GM12872 (cell line): ENCODE data around the gene TFEB.

Experiments
- CTCF ChIP-seq: IDR thresholded peaks from 3 replicates; pipeline ENCODE4 v1.5.1; 2011; ENCODE audit warnings: low read depth, mild to moderate bottlenecking, low read length, moderate library complexity; ENCODE audit not compliant: insufficient read depth

Gene TFEB

GRCh38 chr6:41722969-41723529 is 12.4 kb downstream of the TFEB start:
- no peak for TF ChIP-seq CTCF

DNA sequence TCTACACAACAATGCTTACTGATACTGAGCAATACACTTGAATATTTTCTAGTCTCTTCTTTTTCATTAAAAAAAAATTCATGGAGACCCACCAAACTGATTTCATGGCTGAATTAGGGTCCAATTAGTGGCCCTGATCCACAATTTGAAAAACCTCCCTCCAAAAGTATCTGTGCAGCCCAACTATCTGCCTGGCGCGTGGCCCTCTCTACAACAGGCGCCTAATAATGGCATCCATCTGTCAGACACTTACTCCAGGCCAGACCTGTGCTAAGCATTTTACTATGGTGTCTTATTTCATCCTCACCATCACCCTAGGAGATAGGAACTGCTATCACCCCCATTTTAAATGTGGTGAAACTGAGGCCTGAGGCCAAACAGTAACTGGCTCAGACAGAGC is 14.0 kb downstream of the TFEB start:
- TF ChIP-seq CTCF, result no peak

DNA sequence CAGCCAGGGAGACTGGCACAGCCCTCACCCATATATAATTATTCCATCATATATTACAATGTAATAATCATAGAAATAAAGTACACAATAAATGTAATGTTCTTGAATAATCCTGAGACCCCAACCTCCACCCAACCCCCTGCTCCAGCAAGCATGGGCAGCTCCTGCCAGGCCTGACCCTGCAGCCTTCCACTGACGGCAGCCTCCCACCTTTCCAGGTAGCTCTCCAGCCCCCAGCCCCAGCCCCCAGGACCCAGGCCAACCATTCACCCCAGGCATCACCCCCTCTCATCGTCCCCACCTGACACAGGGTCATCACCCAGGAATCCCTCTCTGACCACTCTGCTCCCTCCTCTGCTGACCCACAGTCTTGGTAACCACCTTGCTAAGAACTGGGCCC is 14.6 kb downstream of the TFEB start:
- TF ChIP-seq CTCF, result no peak

GRCh38 chr6:41720262-41720620 is 15.2 kb downstream of the TFEB start:
- no peak for TF ChIP-seq CTCF

GRCh38 chr6:41719436-41720261 is 15.8 kb downstream of the TFEB start:
- no peak for TF ChIP-seq CTCF

DNA sequence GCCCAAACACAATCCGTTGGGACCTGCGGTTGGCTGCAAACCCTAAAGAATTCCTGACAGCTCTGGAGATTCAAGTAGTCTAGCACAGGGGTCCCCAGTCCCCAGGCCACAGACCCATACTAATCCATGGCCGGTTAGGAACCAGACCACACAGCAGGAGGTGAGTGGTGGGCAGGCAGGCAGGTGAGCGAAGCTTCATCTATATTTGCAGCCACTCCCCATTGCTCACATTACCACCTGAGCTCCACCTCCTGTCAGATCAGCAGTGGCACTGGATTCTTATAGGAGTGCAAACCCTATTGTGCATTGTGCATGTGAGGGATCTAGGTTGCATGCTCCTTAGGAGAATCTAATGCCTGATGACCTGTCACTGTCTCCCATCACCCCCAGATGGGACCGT is 16.6 kb downstream of the TFEB start:
- no peak for TF ChIP-seq CTCF

- no peak for TF ChIP-seq CTCF
These were observed 18.0 kb downstream of the TFEB start for GRCh38 chr6:41717392-41717736.
